Neutrophil (primary cell): ENCODE data around the gene KRTAP29-1.
A peak's percentile ranks its signal among the peaks of the same experiment; 100 is the strongest.

ENCODE experiments used
- H3K27ac ChIP-seq: fragments of 200-600 bp; sonication (generic); 2 replicates; pipeline ENCODE4 v1.5.1; 2016; ENCODE audit warnings: mild to moderate bottlenecking, moderate library complexity
- H3K27me3 ChIP-seq: fragments of 200-600 bp; sonication (generic); 2 replicates; pipeline ENCODE4 v1.6.0; 2016; ENCODE audit warnings: mild to moderate bottlenecking
- H3K36me3 ChIP-seq: fragments of 200-600 bp; sonication (generic); 2 replicates; pipeline ENCODE4 v1.5.1; 2017
- H3K4me1 ChIP-seq, 2 experiments: fragments of 200-600 bp in 1 of 2; sonication (generic) in 1 of 2; 1 replicate in 1 of 2; 2 replicates in 1 of 2; pipeline versions ENCODE4 v1.5.1 to v1.6.1; 2013 to 2016; ENCODE audit warnings: low read depth in 1 of 2, low read length in 1 of 2, mild to moderate bottlenecking in 1 of 2, moderate library complexity in 1 of 2; ENCODE audit not compliant: control insufficient read depth in 1 of 2, insufficient read depth in 1 of 2
- H3K4me3 ChIP-seq, 2 experiments: fragments of 200-600 bp in 1 of 2; sonication (generic) in 1 of 2; 1 replicate in 1 of 2; 2 replicates in 1 of 2; pipeline ENCODE4 v1.5.1; 2013 to 2016; ENCODE audit warnings: low read depth in 1 of 2, low read length in 1 of 2, mild to moderate bottlenecking in 1 of 2, moderate library complexity in 1 of 2
- H3K9me3 ChIP-seq: fragments of 200-600 bp; sonication (generic); 2 replicates; pipeline ENCODE4 v1.5.1; 2016
- CTCF ChIP-seq: fragments of 200-600 bp; sonication (generic); IDR thresholded peaks from 2 replicates; pipeline ENCODE4 v1.5.1; 2016; ENCODE audit warnings: antibody characterized with exemption

KRTAP29-1 gene

GRCh38 chr17:41331606-41332005 is 29.0 kb upstream of the KRTAP29-1 start:
- no peak overlapping the region for H3K4me3 ChIP-seq
- no peaks in the 10 kb centered on the region for H3K9me3 ChIP-seq
- TF ChIP-seq CTCF = no peak
- H3K27ac ChIP-seq = no peak overlapping the region
- peaks cover 4 to 5% of the 10 kb centered on the region in 2 experiments for H3K4me1 ChIP-seq
- no peaks in the 10 kb centered on the region for H3K36me3 ChIP-seq
- no peaks in the 10 kb centered on the region for H3K27me3 ChIP-seq

- Histone ChIP-seq H3K9me3 (no peaks in the 10 kb centered on the region), H3K27ac (no peak overlapping the region), H3K4me1 (peaks cover 7 to 8% of the 10 kb centered on the region in 2 experiments), H3K4me3 (no peak overlapping the region), H3K27me3 (no peaks in the 10 kb centered on the region), H3K36me3 (no peaks in the 10 kb centered on the region)
- peak; percentile 64 for TF ChIP-seq CTCF
These were observed 26.8 kb upstream of the KRTAP29-1 start for GRCh38 chr17:41329279-41329948.

GRCh38 chr17:41328207-41328606 is 25.6 kb upstream of the KRTAP29-1 start:
- no peak overlapping the region for H3K27ac ChIP-seq
- no peak for TF ChIP-seq CTCF
- H3K9me3 ChIP-seq = no peaks in the 10 kb centered on the region
- H3K27me3 ChIP-seq = no peaks in the 10 kb centered on the region
- H3K4me1 ChIP-seq = peaks cover 7 to 8% of the 10 kb centered on the region in 2 experiments
- H3K36me3 ChIP-seq = no peaks in the 10 kb centered on the region
- H3K4me3 ChIP-seq = no peak overlapping the region

GRCh38 chr17:41327411-41328120 is 24.9 kb upstream of the KRTAP29-1 start:
- H3K4me3 ChIP-seq = no peak overlapping the region
- no peak overlapping the region for H3K27ac ChIP-seq
- no peaks in the 10 kb centered on the region for H3K9me3 ChIP-seq
- peaks cover 7 to 8% of the 10 kb centered on the region in 2 experiments for H3K4me1 ChIP-seq
- no peak for TF ChIP-seq CTCF
- H3K27me3 ChIP-seq = no peaks in the 10 kb centered on the region
- H3K36me3 ChIP-seq = no peaks in the 10 kb centered on the region

- Histone ChIP-seq H3K4me1 (peaks cover 7 to 8% of the 10 kb centered on the region in 2 experiments), H3K36me3 (no peaks in the 10 kb centered on the region), H3K27ac (no peak overlapping the region), H3K27me3 (no peaks in the 10 kb centered on the region), H3K9me3 (no peaks in the 10 kb centered on the region), H3K4me3 (no peak overlapping the region)
- TF ChIP-seq CTCF = no peak
These were observed 23.8 kb upstream of the KRTAP29-1 start for GRCh38 chr17:41326173-41327145.
